WTC11 (cell line): ENCODE results near the gene RBCK1. TPM values are rescaled to one million over a fixed set of nuclear protein-coding genes. Genes with fewer than 3 reads are reported as not detected.

Source experiments
- GABPB1 ChIP-seq: sonication (generic); formaldehyde crosslinking; IDR thresholded peaks from 2 replicates; pipeline ENCODE4 v1.8.1; 2023; ENCODE audit warnings: mild to moderate bottlenecking, missing genetic modification reagents
- total RNA-seq: library from RNA; stranded (reverse); gene quantifications from 3 replicates; pipeline ENCODE4 v1.2.3, GENCODE V29; 2021

Gene RBCK1
- total RNA-seq, 1 experiment from 2014 or later, result 75.2 TPM

GRCh38 chr20:481167-481566, 73.1 kb downstream of the RBCK1 start (continued):
- TF ChIP-seq GABPB1 (CRISPR knock-in tag), result no peak

Other genes with a start within 250 kb of the RBCK1 start
- not detected in 3 replicates for gene DEFB128, start 218.6 kb upstream of the RBCK1 start, total RNA-seq
- not detected in 3 replicates for gene DEFB129, start 181.0 kb upstream of the RBCK1 start, total RNA-seq
- gene DEFB132, start 150.6 kb upstream of the RBCK1 start, total RNA-seq, result not detected in 3 replicates
- gene C20orf96, start 117.5 kb upstream of the RBCK1 start, total RNA-seq, result 22.1 to 30.3 TPM (median 27.8 TPM) in 3 replicates
- 43.6 to 54.1 TPM (median 52.6 TPM) in 3 replicates for gene ZCCHC3, start 110.7 kb upstream of the RBCK1 start, total RNA-seq
- gene SOX12, start 82.7 kb upstream of the RBCK1 start, total RNA-seq, result 59.1 to 76.3 TPM (median 72.5 TPM) in 3 replicates
- gene NRSN2, start 61.2 kb upstream of the RBCK1 start, total RNA-seq, result 23.0 to 23.7 TPM (median 23.3 TPM) in 3 replicates
- 7.8 to 9.2 TPM (median 8.7 TPM) in 3 replicates for gene TRIB3, start 27.5 kb upstream of the RBCK1 start, total RNA-seq
- gene TBC1D20, start 54.2 kb downstream of the RBCK1 start, total RNA-seq, result 14.6 to 15.6 TPM (median 15.4 TPM) in 3 replicates
- 235 to 244 TPM (median 236 TPM) in 3 replicates for gene CSNK2A1, start 135.5 kb downstream of the RBCK1 start, total RNA-seq
- gene TCF15, start 202.0 kb downstream of the RBCK1 start, total RNA-seq, result 3.8 to 5.8 TPM (median 4.6 TPM) in 3 replicates
- 23.0 to 25.7 TPM (median 24.5 TPM) in 3 replicates for gene SRXN1, start 244.9 kb downstream of the RBCK1 start, total RNA-seq